ENCODE measurements around the gene GTF3C1. TPM values are rescaled to one million over a fixed set of nuclear protein-coding genes. Genes with fewer than 3 reads are reported as not detected.

Gene GTF3C1
- total and polyA plus RNA-seq, 2 experiments from 2014 or later, result 82.9 to 162 TPM

GRCh38 chr16:27547851-27548250 is 1.9 kb downstream of the GTF3C1 start:
- H3K4me1 ChIP-seq (ENCODE audit: low read depth), result peaks cover 9% of the 10 kb centered on the region
- no peak for TF ChIP-seq CTCF (IDR thresholded peaks at IDR 0.05; ENCODE audit: low read depth, low read length)
- H3K36me3 ChIP-seq, result peaks cover 20% of the 10 kb centered on the region
- H3K9me3 ChIP-seq (ENCODE audit: low read depth), result no peaks in the 10 kb centered on the region
- no peak overlapping the region for H3K27ac ChIP-seq
- no peaks in the 10 kb centered on the region for H3K27me3 ChIP-seq
- DNase-seq (ENCODE audit: low read depth in 1 of 2, low spot score in 1 of 2), result no peak
- H3K4me3 ChIP-seq, result no peak overlapping the region

- no peaks in the 10 kb centered on the region for H3K9me3 ChIP-seq (ENCODE audit: low read depth)
- DNase-seq (ENCODE audit: low read depth in 1 of 2, low spot score in 1 of 2), result peak in 1 of 2 donors; percentile 86
- peaks cover 24% of the 10 kb centered on the region for H3K36me3 ChIP-seq
- no peak overlapping the region for H3K27ac ChIP-seq
- H3K4me3 ChIP-seq, result no peak overlapping the region
- H3K4me1 ChIP-seq (ENCODE audit: low read depth), result peaks cover 9% of the 10 kb centered on the region
- no peak for TF ChIP-seq CTCF (IDR thresholded peaks at IDR 0.05; ENCODE audit: low read depth, low read length)
- no peaks in the 10 kb centered on the region for H3K27me3 ChIP-seq
Measured at GRCh38 chr16:27547134-27547533, 2.6 kb downstream of the GTF3C1 start.

GRCh38 chr16:27544671-27545070 is 5.0 kb downstream of the GTF3C1 start:
- H3K36me3 ChIP-seq, result peaks cover 47% of the 10 kb centered on the region
- H3K27me3 ChIP-seq, result no peaks in the 10 kb centered on the region
- no peak overlapping the region for H3K27ac ChIP-seq
- peaks cover 5% of the 10 kb centered on the region for H3K4me1 ChIP-seq (ENCODE audit: low read depth)
- no peak for TF ChIP-seq CTCF (IDR thresholded peaks at IDR 0.05; ENCODE audit: low read depth, low read length)
- H3K9me3 ChIP-seq (ENCODE audit: low read depth), result no peaks in the 10 kb centered on the region
- no peak for DNase-seq (ENCODE audit: low read depth in 1 of 2, low spot score in 1 of 2)
- H3K4me3 ChIP-seq, result no peak overlapping the region

GRCh38 chr16:27543801-27544200 is 5.9 kb downstream of the GTF3C1 start:
- no peaks in the 10 kb centered on the region for H3K9me3 ChIP-seq (ENCODE audit: low read depth)
- no peak for TF ChIP-seq CTCF (IDR thresholded peaks at IDR 0.05; ENCODE audit: low read depth, low read length)
- H3K4me1 ChIP-seq (ENCODE audit: low read depth), result peaks cover 3% of the 10 kb centered on the region
- H3K27me3 ChIP-seq, result no peaks in the 10 kb centered on the region
- H3K36me3 ChIP-seq, result peaks cover 51% of the 10 kb centered on the region
- H3K27ac ChIP-seq, result no peak overlapping the region
- H3K4me3 ChIP-seq, result no peak overlapping the region
- DNase-seq (ENCODE audit: low read depth in 1 of 2, low spot score in 1 of 2), result no peak

- Histone ChIP-seq H3K36me3 (peaks cover 79% of the 10 kb centered on the region), H3K27ac (no peak overlapping the region), H3K9me3 (ENCODE audit: low read depth) (no peaks in the 10 kb centered on the region), H3K4me3 (no peak overlapping the region), H3K4me1 (ENCODE audit: low read depth) (no peaks in the 10 kb centered on the region), H3K27me3 (no peaks in the 10 kb centered on the region)
- no peak for TF ChIP-seq CTCF (IDR thresholded peaks at IDR 0.05; ENCODE audit: low read depth, low read length)
- DNase-seq (ENCODE audit: low read depth in 1 of 2, low spot score in 1 of 2), result no peak
Measured at GRCh38 chr16:27539636-27540035, 10.1 kb downstream of the GTF3C1 start.

GRCh38 chr16:27539120-27539519 is 10.6 kb downstream of the GTF3C1 start:
- H3K27me3 ChIP-seq, result no peaks in the 10 kb centered on the region
- H3K27ac ChIP-seq, result no peak overlapping the region
- no peak for TF ChIP-seq CTCF (IDR thresholded peaks at IDR 0.05; ENCODE audit: low read depth, low read length)
- H3K4me3 ChIP-seq, result no peak overlapping the region
- H3K9me3 ChIP-seq (ENCODE audit: low read depth), result no peaks in the 10 kb centered on the region
- no peaks in the 10 kb centered on the region for H3K4me1 ChIP-seq (ENCODE audit: low read depth)
- H3K36me3 ChIP-seq, result peaks cover 78% of the 10 kb centered on the region
- DNase-seq (ENCODE audit: low read depth in 1 of 2, low spot score in 1 of 2), result peak in 1 of 2 donors; percentile 34

Measured in cardiac muscle cell (in vitro differentiated cells and primary cell).